Endothelial cell of umbilical vein (primary cell): Measurements from ENCODE around the gene CPLANE2. TPM values are rescaled to one million over a fixed set of nuclear protein-coding genes. Genes with fewer than 3 reads are reported as not detected.
"Not testable (repeated sequence)": the region's sequence is repeated elsewhere in the genome, so short reads cannot be mapped to it uniquely, and the experiment has no call there.

Experiments
- BruUV-seq: library from RNA; stranded (reverse); fragments of 400-500 nt; replicated peaks from 2 replicates; lab custom pipeline; 2021; lab: Mats Ljungman, UMichigan
- CTCF ChIA-PET: fragments of 300-600, 350-600 bp; sonication (Branson Sonifier 250); formaldehyde crosslinking; loops from one replicate; lab custom pipeline; 2021; ENCODE audit warnings: antibody characterized with exemption, inconsistent platforms; lab: Charles Lee
- POLR2A ChIA-PET: fragments of 300-600, 350-600 bp; sonication (Branson Sonifier 250); formaldehyde crosslinking; loops from one replicate; lab custom pipeline; 2021; ENCODE audit warnings: antibody characterized with exemption, inconsistent platforms; lab: Charles Lee
- DNase-seq: peaks from one replicate; pipeline ENCODE4 v3.0.0-alpha.2; 2011; ENCODE audit warnings: low read depth, low spot score
- FAIRE-seq: peaks from 2 replicates; lab custom pipeline; 2011; peaks lifted over from hg19 to GRCh38; lab: Jason Lieb, UNC
- H2AFZ ChIP-seq: 2 replicates; pipeline ENCODE4 v1.6.0; 2012; ENCODE audit warnings: low read depth, low read length, control low read depth, inconsistent platforms
- H3K27ac ChIP-seq: 2 replicates; pipeline ENCODE4 v1.5.1; 2011; ENCODE audit warnings: low read depth, mild to moderate bottlenecking, control low read depth, low read length, moderate library complexity; ENCODE audit not compliant: insufficient read depth
- H3K27me3 ChIP-seq, 2 experiments: 2 replicates each; pipeline versions ENCODE4 v1.6.0 to v1.6.1; 2011; ENCODE audit warnings: low read length in 2 of 2, mixed read lengths in 1 of 2; ENCODE audit not compliant: control insufficient read depth in 2 of 2, insufficient read depth in 2 of 2
- H3K36me3 ChIP-seq, 2 experiments: 2 replicates in 1 of 2; 3 replicates in 1 of 2; pipeline ENCODE4 v1.5.1; 2011; ENCODE audit warnings: low read length in 2 of 2, mild to moderate bottlenecking in 1 of 2, moderate library complexity in 1 of 2; ENCODE audit not compliant: control insufficient read depth in 2 of 2, insufficient read depth in 2 of 2; ENCODE audit errors: extremely low read depth in 1 of 2
- H3K4me1 ChIP-seq: 3 replicates; pipeline ENCODE4 v1.5.1; 2011; ENCODE audit warnings: mild to moderate bottlenecking, low read length; ENCODE audit not compliant: control insufficient read depth, insufficient read depth; ENCODE audit errors: extremely low read depth
- H3K4me2 ChIP-seq: 2 replicates; pipeline ENCODE4 v1.6.1; 2011; ENCODE audit warnings: low read length, control low read depth, mixed read lengths; ENCODE audit not compliant: insufficient read depth
- H3K4me3 ChIP-seq, 3 experiments: fragments of 200-600 bp in 1 of 3; sonication (generic), shearing (Covaris generic) in 1 of 3; replicated peaks in 1 of 3; 2 replicates each; pipeline ENCODE4 v1.5.1; 2011 to 2016; ENCODE audit warnings: control low read depth in 3 of 3, low read length in 3 of 3, mild to moderate bottlenecking in 2 of 3, inconsistent platforms in 1 of 3, low read depth in 1 of 3, moderate library complexity in 1 of 3; ENCODE audit not compliant: insufficient read depth in 1 of 3
- H3K79me2 ChIP-seq: 2 replicates; pipeline ENCODE4 v1.6.0; 2012; ENCODE audit warnings: low read length, inconsistent platforms; ENCODE audit not compliant: control insufficient read depth, insufficient read depth
- H3K9ac ChIP-seq: replicated peaks from 2 replicates; pipeline ENCODE3; 2011; ENCODE audit warnings: low read length, control low read depth; ENCODE audit not compliant: insufficient read depth; ENCODE audit errors: extremely low read depth
- H3K9me1 ChIP-seq: replicated peaks from 3 replicates; pipeline ENCODE4 v1.6.0; 2011; ENCODE audit warnings: mild to moderate bottlenecking, low read length; ENCODE audit not compliant: control insufficient read depth, insufficient read depth; ENCODE audit errors: extremely low read depth
- H3K9me3 ChIP-seq: replicated peaks from 2 replicates; pipeline ENCODE4 v1.5.1; 2012; ENCODE audit warnings: low read length, inconsistent platforms; ENCODE audit not compliant: control insufficient read depth, insufficient read depth
- H4K20me1 ChIP-seq: replicated peaks from 2 replicates; pipeline ENCODE3; 2011; ENCODE audit warnings: mild to moderate bottlenecking, low read length; ENCODE audit not compliant: control insufficient read depth, insufficient read depth; ENCODE audit errors: extremely low read depth
- CTCF ChIP-seq, 2 donors: IDR thresholded peaks; 1 replicate in 1 of 2; 2 replicates in 1 of 2; pipeline ENCODE4 v1.5.1; 2011; ENCODE audit warnings: low read length in 2 of 2, mild to moderate bottlenecking in 2 of 2, moderate library complexity in 2 of 2, control low read depth in 1 of 2, inconsistent platforms in 1 of 2, low read depth in 1 of 2; ENCODE audit not compliant: insufficient read depth in 1 of 2; ENCODE audit errors: extremely low read depth in 1 of 2
- EZH2 ChIP-seq: IDR thresholded peaks from 2 replicates; pipeline ENCODE4 v1.6.1; 2012; ENCODE audit warnings: borderline replicate concordance, low read depth, mild to moderate bottlenecking, moderate library complexity, low read length, inconsistent platforms; ENCODE audit not compliant: severe bottlenecking
- FOS ChIP-seq: IDR thresholded peaks from 2 replicates; pipeline ENCODE4 v1.6.1; 2011; ENCODE audit warnings: mild to moderate bottlenecking, low read length, moderate library complexity, borderline replicate concordance; ENCODE audit not compliant: insufficient read depth
- GATA2 ChIP-seq: IDR thresholded peaks from 2 replicates; pipeline ENCODE4 v1.7.0; 2011; ENCODE audit warnings: low read depth, mild to moderate bottlenecking, moderate library complexity, mixed read lengths, low read length; ENCODE audit not compliant: insufficient read length, insufficient read depth
- JUN ChIP-seq: IDR thresholded peaks from 2 replicates; pipeline ENCODE4 v1.6.1; 2011; ENCODE audit warnings: borderline replicate concordance, low read depth; ENCODE audit not compliant: insufficient read length, insufficient read depth
- MAX ChIP-seq: IDR thresholded peaks from 2 replicates; pipeline ENCODE4 v1.6.1; 2011; ENCODE audit not compliant: insufficient read depth, insufficient read length
- MYC ChIP-seq: IDR thresholded peaks from one replicate; pipeline ENCODE4 v1.6.1; 2011; ENCODE audit warnings: mild to moderate bottlenecking, low read depth, low read length
- POLR2A ChIP-seq: IDR thresholded peaks from 2 replicates; pipeline ENCODE4 v1.6.1; 2012; ENCODE audit warnings: low read depth, mild to moderate bottlenecking, control low read depth, low read length
- POLR2AphosphoS5 ChIP-seq: IDR thresholded peaks from 2 replicates; pipeline ENCODE4 v1.6.1; 2012; ENCODE audit warnings: low read depth, mild to moderate bottlenecking, control low read depth, low read length, moderate library complexity; ENCODE audit not compliant: insufficient read depth
- dilution Hi-C: fragments of 300-500 bp; cut with MboI; formaldehyde crosslinking; loops from one replicate; pipeline ENCODE4 v1.15.0; 2019; ENCODE audit warnings: low sequenced_read_pairs; ENCODE audit not compliant: extremely low pct_ligation_motif_present
- intact Hi-C: fragments of 100-400 bp; cut with micrococcal nuclease; formaldehyde crosslinking; loops from one replicate; pipeline ENCODE4 v1.10.0; 2022
- polyA plus RNA-seq, 4 experiments: library from polyadenylated mRNA; depleted of rRNA in 3 of 4; stranded (reverse) in 3 of 4; unstranded in 1 of 4; fragments of >200 nt; gene quantifications; 2 replicates each; pipeline versions ENCODE4 v1.2.1 to v1.2.3, GENCODE V29; 2011 to 2012; ENCODE audit warnings: missing spikeins in 1 of 4
- total RNA-seq: library from RNA; stranded (reverse); gene quantifications from 2 replicates; pipeline ENCODE4 v1.2.3, GENCODE V29; 2021

CPLANE2 gene
- total and polyA plus RNA-seq, 2 donors (not counting 3 experiments of a cell fraction or from before 2014, with no cell fraction given), result 3.9 to 4.6 TPM

DNA sequence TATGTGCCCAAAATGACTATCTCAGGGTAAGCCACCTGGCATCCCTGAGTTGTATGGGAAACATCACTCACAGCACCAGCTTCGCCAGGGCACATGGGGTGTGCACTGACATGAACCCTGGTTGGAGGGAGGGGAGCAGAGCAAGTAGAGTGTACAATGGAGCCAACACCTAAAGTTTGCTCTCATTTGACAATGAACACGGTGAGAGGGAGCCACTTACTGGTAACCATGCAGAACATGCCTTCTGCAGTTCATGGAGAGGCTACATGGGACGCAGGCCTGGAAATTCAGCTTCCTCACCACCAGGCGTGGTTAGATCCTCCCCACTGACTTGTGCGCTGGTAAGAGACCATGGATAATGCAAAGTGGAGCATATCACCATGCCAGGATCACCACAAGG is 10.0 kb upstream of the CPLANE2 start:
- FAIRE-seq (no peak), DNase-seq (no peak)
- no peaks in the 10 kb centered on the region for H3K79me2 ChIP-seq
- no peak overlapping the region for H3K27ac ChIP-seq
- H3K4me3 ChIP-seq, result no peak overlapping the region
- POLR2A ChIA-PET, result no interaction called here
- H3K4me1 ChIP-seq, result peaks cover 29% of the 10 kb centered on the region
- no peak overlapping the region for H2AFZ ChIP-seq
- H3K4me2 ChIP-seq, result no peak overlapping the region
- peaks cover 0 to 11% of the 10 kb centered on the region in 2 experiments for H3K36me3 ChIP-seq
- CTCF ChIA-PET, result interaction anchor here (3.9 to 9.5 kb wide), 2 partner anchors 116 to 169 kb away, joined by 38 to 179 read pairs; partner anchors contain the start of gene FAM131C
- TF ChIP-seq GATA2 (no peak), JUN (no peak), CTCF (IDR thresholded peaks at IDR 0.05; ENCODE audit: extremely low read depth in 1 of 2, insufficient read depth in 1 of 2, low read depth in 1 of 2, low read length in 2 of 2) (no peak), EZH2 (no peak), POLR2AphosphoS5 (no peak), MAX (no peak), MYC (no peak), POLR2A (no peak), FOS (no peak)
- no peaks in the 10 kb centered on the region for H3K9me1 ChIP-seq
- no peaks in the 10 kb centered on the region for H3K9me3 ChIP-seq
- intact Hi-C loops, result no loop called here
- H3K9ac ChIP-seq, result no peak overlapping the region
- no peaks in the 10 kb centered on the region for H4K20me1 ChIP-seq
- dilution Hi-C loops, result no loop called here
- no peaks in the 10 kb centered on the region for H3K27me3 ChIP-seq
- no TSS peak for BruUV-seq

DNA sequence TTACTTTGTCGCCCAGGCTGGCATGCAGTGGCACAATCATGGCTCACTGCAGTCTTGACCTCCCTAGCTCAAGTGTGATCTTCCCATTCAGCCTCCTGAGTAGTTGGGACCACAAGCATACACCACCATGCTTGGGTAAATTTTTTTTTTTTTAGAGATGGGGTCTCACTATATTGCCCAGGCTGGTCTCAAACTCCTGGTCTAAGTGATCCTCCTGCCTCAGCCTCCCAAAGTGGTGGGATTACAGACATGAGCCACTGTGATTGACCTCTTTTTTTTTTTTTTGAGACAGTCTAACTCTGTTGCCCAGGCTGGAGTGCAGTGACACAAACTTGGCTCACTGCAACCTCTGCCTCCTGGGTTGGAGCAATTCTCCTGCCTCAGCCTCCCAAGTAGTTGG is 9.3 kb upstream of the CPLANE2 start:
- dilution Hi-C loops, H3K27ac ChIP-seq, H3K9me1 ChIP-seq, H3K27me3 ChIP-seq, H3K79me2 ChIP-seq, intact Hi-C loops, H3K4me3 ChIP-seq, BruUV-seq, H4K20me1 ChIP-seq, DNase-seq, H3K9ac ChIP-seq, FAIRE-seq, H2AFZ ChIP-seq, H3K36me3 ChIP-seq, H3K9me3 ChIP-seq, POLR2A ChIA-PET, H3K4me2 ChIP-seq: not testable (repeated sequence)
- peaks cover 29% of the 10 kb centered on the region for H3K4me1 ChIP-seq
- CTCF ChIA-PET, result interaction anchor here (0.8 to 9.5 kb wide), 4 partner anchors 58 to 168 kb away, joined by 3 to 179 read pairs (median 24); partner anchors contain the start of gene FAM131C
